ENCODE data around the gene PSMD13. TPM values are rescaled to one million over a fixed set of nuclear protein-coding genes. Genes with fewer than 3 reads are reported as not detected.

The PSMD13 gene
- total RNA-seq, 1 donor: 130 TPM

DNA sequence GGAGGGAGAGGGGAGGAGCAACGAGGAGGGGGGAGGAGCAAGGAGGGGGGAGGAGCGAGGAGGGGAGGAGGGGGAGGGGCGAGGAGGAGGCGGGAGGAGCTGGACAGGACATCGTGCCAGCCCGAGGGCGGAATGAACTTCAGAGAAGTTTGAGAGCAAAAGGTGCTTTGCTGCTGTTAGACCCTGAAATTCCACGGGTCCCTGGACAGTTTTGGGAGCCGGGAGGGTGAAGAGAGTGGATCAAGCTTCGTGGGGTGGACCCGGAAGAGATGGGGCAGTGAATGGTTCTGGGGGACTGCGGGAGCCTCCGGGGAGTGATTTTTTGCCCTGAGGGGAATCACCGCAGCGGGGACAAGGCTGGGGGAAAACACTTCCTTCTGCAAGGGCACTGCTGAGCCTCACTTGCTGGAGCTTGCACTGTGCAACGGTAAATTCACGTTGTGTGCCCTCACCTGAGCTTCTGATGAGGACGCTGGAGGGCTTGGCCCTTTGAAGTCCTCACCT is 30.8 kb downstream of the PSMD13 start:
- no peak for TF ChIP-seq CTCF (IDR thresholded peaks at IDR 0.05; ENCODE audit: insufficient read depth, low read depth, low read length)
- no peak for DNase-seq (ENCODE audit: low read depth)
- no peak overlapping the region for H3K4me3 ChIP-seq (ENCODE audit: low read depth, low read length)

DNA sequence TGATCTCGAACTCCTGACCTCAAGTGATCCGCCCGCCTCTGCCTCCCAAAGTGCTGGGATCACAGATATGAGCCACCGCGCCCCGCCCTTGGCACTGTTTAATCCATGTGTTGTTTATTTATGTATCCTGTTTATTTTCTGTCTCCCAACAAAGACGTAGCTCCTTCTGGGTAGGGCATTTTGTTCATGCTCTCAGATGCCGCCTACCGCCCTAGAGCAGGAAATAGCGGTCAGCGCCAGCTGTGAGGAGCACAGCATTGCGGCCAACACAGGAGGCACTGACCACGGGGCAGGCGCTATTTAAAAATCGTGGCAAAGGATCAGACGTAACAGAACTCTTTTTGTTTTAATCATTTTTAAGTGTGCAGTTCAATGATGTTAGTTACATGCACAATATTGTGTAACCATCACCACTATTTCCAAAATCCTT is 32.0 kb downstream of the PSMD13 start:
- peak; percentile 86 for DNase-seq (ENCODE audit: low read depth)

DNA sequence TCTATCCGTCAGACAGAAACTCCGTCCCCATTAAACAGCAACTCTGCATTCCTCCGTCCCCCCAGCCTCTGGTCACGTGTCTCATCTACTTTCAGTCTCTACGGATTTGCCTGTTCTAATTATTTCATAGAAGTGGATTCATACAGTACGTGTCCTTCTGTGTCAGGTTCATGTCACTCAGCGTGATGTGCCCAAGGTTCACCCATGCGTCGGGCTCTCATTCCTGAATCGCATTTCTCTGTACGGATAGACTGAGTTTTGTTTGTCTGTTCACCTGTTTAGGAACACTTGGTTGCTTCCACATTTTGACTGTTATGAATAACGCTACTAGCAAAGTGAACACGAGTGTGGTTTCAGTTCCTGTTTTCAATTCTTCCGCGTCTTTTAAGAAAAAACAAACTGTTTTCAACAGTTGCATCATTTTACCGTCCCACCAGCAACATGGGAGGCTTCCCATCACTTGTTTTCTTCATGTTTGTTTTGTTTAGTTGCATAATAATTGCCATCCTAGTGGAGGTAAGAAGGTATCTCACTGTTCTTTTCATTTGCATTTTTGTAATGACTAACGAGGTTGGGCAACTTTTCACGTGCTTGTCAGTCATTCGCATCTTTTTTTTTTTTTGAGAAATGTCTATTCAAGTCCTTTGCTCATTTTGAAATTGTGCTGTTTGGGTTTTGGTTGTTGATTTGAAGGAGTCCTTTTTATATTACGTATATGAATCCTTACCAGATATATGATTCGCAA is 32.5 kb downstream of the PSMD13 start:
- H3K4me3 ChIP-seq (ENCODE audit: low read depth, low read length): peak overlapping the region; percentile 38
- no peak for TF ChIP-seq CTCF (IDR thresholded peaks at IDR 0.05; ENCODE audit: insufficient read depth, low read depth, low read length)
- peak; percentile 64 for DNase-seq (ENCODE audit: low read depth)

More for the DNA sequence above, 32.0 kb downstream of the PSMD13 start:
- peak overlapping the region; percentile 38 for H3K4me3 ChIP-seq (ENCODE audit: low read depth, low read length)

GRCh38 chr11:270451-271318 is 33.9 kb downstream of the PSMD13 start:
- TF ChIP-seq CTCF (IDR thresholded peaks at IDR 0.05; ENCODE audit: insufficient read depth, low read depth, low read length): no peak
- no peak for DNase-seq (ENCODE audit: low read depth)
- H3K4me3 ChIP-seq (ENCODE audit: low read depth, low read length): no peak overlapping the region

DNA sequence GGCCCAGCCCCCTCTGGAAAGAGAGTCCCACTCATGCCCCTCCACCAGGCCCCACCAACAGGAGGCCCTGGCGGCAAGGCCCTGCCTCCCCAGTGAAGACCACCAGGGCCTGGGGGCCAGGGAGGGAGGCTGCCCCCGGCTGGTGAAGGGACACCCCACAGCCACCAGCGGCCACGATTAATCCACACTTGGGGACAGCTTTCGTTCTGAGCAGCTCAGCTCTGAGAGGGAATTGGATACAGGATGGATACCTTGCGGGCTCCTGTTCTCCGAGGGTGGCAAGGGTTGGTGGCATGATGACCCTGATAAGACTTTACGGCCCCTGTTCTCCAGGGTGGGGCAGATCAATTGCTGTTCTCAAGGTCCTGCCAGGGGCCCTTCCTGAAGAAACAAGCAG is 34.5 kb downstream of the PSMD13 start:
- TF ChIP-seq CTCF (IDR thresholded peaks at IDR 0.05; ENCODE audit: insufficient read depth, low read depth, low read length): no peak
- no peak overlapping the region for H3K4me3 ChIP-seq (ENCODE audit: low read depth, low read length)
- DNase-seq (ENCODE audit: low read depth): no peak

DNA sequence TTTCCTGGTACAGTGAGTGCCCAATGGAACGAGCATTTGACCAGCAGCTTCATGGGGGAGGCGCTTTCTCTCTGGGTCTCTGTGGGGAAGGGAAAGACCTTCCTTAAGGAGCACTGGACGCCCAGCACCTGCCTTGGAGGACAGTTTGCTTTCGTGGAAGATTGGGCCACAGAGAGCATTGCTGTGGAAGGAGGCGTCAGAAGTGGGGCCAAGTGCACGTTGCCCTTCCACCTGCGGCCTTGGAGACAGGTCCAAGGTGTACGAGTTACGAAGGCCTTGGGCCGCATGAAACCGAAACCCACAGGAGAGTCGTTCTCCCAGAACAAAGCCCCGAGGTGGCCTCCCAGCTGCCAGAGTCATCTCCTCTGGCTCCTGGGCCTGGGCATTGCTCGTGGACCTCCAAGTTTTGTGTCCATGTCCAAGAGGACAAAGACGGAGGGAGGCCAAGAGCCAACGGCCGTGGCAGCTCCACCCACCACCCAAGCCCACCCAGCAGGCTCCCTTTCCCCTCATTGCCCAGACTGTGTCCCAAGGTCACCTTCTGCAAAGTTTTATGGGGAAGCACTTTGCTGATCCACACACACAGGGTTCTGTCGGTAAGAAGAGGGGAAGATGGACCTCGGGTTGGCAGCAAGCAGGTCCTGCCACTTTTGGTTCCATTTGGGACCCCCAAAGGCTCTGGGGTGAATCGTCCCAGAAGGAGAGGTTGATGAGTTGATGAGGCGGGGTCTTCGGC is 35.6 kb downstream of the PSMD13 start:
- no peak for DNase-seq (ENCODE audit: low read depth)
- H3K4me3 ChIP-seq (ENCODE audit: low read depth, low read length): no peak overlapping the region
- no peak for TF ChIP-seq CTCF (IDR thresholded peaks at IDR 0.05; ENCODE audit: insufficient read depth, low read depth, low read length)

GRCh38 chr11:272931-273198 is 36.1 kb downstream of the PSMD13 start:
- no peak for TF ChIP-seq CTCF (IDR thresholded peaks at IDR 0.05; ENCODE audit: insufficient read depth, low read depth, low read length)
- DNase-seq (ENCODE audit: low read depth): no peak
- no peak overlapping the region for H3K4me3 ChIP-seq (ENCODE audit: low read depth, low read length)

Measured in fibroblast of villous mesenchyme (primary cell).